Glomerular visceral epithelial cell (primary cell): ENCODE results near the gene KAT5.
"Not testable (repeated sequence)": the region's sequence is repeated elsewhere in the genome, so short reads cannot be mapped to it uniquely, and the experiment has no call there.

Experiments used
- DNase-seq: peaks from one replicate; pipeline ENCODE4 v3.0.0-alpha.2; 2016; ENCODE audit errors: extremely low spot score

Gene KAT5

DNA sequence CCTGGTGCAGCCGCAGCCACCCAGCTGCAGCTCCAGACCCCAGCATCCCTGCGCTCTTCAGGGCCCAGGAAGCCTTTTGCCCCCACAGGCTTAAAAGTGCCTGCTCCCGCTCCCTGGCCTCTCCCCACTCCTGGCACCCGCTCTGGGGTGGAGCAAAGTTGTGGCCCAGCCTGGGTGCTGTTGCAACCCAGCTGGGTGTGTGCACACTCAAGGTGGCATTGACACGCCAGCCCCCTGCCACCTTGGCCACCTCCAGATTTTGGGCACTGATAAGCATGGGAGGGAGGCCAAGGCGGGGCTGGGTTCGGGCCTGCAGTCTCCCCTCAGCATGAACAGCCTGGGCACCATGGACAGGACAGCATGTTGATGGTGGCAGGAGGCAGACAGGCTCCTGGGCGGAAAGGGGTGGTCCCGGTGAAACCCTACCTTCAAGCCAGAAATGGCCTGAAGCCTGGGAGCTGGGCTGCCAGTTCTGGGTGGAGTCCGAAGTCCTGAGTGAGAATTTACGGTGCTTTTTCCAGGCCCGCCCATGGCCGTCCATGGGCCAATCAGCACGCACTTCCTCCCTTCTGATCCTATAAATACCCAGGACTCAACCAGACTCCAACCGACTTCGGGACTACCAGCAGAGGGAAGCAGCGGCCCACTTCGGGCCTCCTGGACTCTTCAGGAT lies 32.1 kb downstream of the KAT5 start:
- DNase-seq = peak; percentile 16

DNA sequence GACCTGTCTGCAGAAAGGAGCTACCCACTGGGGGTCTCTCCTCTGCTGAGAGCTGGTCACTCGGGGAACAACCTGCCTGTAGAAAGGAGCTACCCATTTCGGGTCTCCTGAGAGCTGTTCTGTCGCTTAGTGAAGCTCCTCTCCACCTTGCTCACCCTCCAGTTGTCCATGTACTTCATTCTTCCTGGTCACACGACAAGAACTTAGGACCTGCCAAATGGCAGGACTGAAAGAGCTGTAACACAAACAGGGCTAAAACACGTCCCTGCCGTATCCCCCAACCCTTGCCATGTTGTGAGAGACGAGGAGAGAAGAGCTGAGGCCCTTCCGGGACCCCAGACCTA lies 32.6 kb downstream of the KAT5 start:
- DNase-seq = no peak

- DNase-seq = no peak
Observed at GRCh38 chr11:65745049-65745448, 33.0 kb downstream of the KAT5 start.

DNA sequence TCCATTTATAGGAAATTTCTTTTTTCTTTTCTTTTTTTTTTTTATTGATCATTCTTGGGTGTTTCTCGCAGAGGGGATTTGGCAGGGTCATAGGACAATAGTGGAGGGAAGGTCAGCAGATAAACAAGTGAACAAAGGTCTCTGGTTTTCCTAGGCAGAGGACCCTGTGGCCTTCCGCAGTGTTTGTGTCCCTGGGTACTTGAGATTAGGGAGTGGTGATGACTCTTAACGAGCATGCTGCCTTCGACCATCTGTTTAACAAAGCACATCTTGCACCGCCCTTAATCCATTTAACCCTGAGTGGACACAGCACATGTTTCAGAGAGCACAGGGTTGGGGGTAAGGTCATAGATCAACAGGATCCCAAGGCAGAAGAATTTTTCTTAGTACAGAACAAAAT lies 50.1 kb downstream of the KAT5 start:
- not testable (repeated sequence) for DNase-seq

DNA sequence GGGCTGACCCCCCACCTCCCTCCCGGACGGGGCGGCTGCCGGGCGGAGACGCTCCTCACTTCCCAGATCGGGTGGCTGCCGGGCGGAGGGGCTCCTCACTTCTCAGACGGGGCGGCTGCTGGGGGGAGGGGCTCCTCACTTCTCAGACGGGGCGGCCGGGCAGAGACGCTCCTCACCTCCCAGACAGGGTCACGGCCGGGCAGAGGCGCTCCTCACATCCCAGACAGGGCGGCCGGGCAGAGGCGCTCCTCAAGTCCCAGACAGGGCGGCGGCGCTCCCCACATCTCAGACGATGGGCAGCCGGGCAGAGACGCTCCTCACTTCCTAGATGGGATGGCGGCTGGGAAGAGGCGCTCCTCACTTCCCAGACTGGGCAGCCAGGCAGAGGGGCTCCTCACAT lies 50.8 kb downstream of the KAT5 start:
- DNase-seq = not testable (repeated sequence)

- DNase-seq = no peak
Observed at GRCh38 chr11:65764434-65764833, 52.4 kb downstream of the KAT5 start.

GRCh38 chr11:65766535-65766934 lies 54.5 kb downstream of the KAT5 start:
- no peak for DNase-seq

- DNase-seq = no peak
Observed at GRCh38 chr11:65767406-65767805, 55.4 kb downstream of the KAT5 start.

DNA sequence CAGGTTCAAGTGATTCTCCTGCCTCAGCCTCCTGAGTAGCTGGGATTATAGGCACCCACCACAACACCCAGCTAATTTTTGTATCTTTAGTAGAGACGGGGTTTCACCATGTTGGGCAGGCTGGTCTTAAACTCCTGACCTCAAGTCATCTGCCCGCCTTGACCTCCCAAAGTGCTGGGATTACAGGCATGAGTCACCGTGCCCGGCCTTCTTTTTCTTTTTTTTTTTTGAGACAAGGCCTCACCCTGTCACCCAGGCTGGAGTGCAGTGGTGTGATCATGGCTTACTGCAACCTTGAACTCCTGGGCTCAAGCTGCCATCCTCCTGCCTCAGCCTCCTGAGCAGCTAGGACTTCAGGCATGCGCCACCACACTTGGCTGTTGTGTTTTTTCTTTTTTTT lies 55.8 kb downstream of the KAT5 start:
- not testable (repeated sequence) for DNase-seq
